Naive thymus-derived CD4-positive, alpha-beta T cell (primary cell): ENCODE measurements around the gene PCED1B. TPM values are rescaled to one million over a fixed set of nuclear protein-coding genes. Genes with fewer than 3 reads are reported as not detected.

Experiments used
- ATAC-seq: fragments of 150-1000 bp; cut with Tn5 transposase; 2 replicates; pipeline ENCODE4 v1.10.0; 2021; ENCODE audit warnings: mild to moderate bottlenecking, moderate library complexity
- CTCF ChIA-PET: fragments of 350-600 bp; sonication (Branson Sonifier 250); formaldehyde crosslinking; loops from one replicate; lab custom pipeline; 2021; ENCODE audit warnings: antibody characterized with exemption; lab: Charles Lee
- POLR2A ChIA-PET: fragments of 350-600 bp; sonication (Branson Sonifier 250); formaldehyde crosslinking; loops from one replicate; lab custom pipeline; 2021; ENCODE audit warnings: antibody characterized with exemption, inconsistent platforms; lab: Charles Lee
- DNase-seq, 9 donors: peaks; one replicate each; pipeline versions ENCODE4 v3.0.0 to v3.0.0-alpha.2; 2020 to 2022; ENCODE audit warnings: mixed read lengths in 1 of 9
- H3K27ac ChIP-seq: one replicate; pipeline ENCODE4 v1.7.0; 2013; ENCODE audit warnings: mild to moderate bottlenecking, low read depth, low read length, moderate library complexity
- H3K27me3 ChIP-seq, 2 donors: one replicate each; pipeline ENCODE4 v1.7.0; 2013; ENCODE audit warnings: low read length in 2 of 2, mild to moderate bottlenecking in 2 of 2, moderate library complexity in 2 of 2; ENCODE audit not compliant: control insufficient read depth in 2 of 2, insufficient read depth in 2 of 2
- H3K36me3 ChIP-seq, 3 experiments: 1 replicate in 2 of 3; 2 replicates in 1 of 3; pipeline ENCODE4 v1.7.0; 2013; ENCODE audit warnings: low read length in 3 of 3, mild to moderate bottlenecking in 3 of 3, moderate library complexity in 1 of 3; ENCODE audit not compliant: insufficient read depth in 3 of 3, control insufficient read depth in 2 of 3
- H3K4me1 ChIP-seq, 2 donors: one replicate each; pipeline ENCODE4 v1.7.0; 2013; ENCODE audit warnings: low read length in 2 of 2, mild to moderate bottlenecking in 2 of 2, moderate library complexity in 1 of 2; ENCODE audit not compliant: control insufficient read depth in 2 of 2, insufficient read depth in 2 of 2
- H3K4me3 ChIP-seq: 2 replicates; pipeline ENCODE4 v1.7.0; 2013; ENCODE audit warnings: mild to moderate bottlenecking, low read length
- H3K9me3 ChIP-seq, 3 experiments: 1 replicate in 2 of 3; 2 replicates in 1 of 3; pipeline ENCODE4 v1.7.0; 2013; ENCODE audit warnings: low read length in 3 of 3; ENCODE audit not compliant: control insufficient read depth in 2 of 3
- H3K27ac Mint-ChIP-seq, 9 donors: one replicate each; pipeline ENCODE4 v1.8.0; 2020 to 2022; ENCODE audit warnings: mixed read lengths in 9 of 9, mild to moderate bottlenecking in 8 of 9, moderate library complexity in 5 of 9, inconsistent platforms in 2 of 9
- H3K27me3 Mint-ChIP-seq, 5 donors: one replicate each; pipeline ENCODE4 v1.8.0; 2021 to 2022; ENCODE audit warnings: mixed read lengths in 5 of 5, mild to moderate bottlenecking in 1 of 5
- H3K36me3 Mint-ChIP-seq, 5 donors: one replicate each; pipeline ENCODE4 v1.8.0; 2020 to 2022; ENCODE audit warnings: mixed read lengths in 5 of 5, mild to moderate bottlenecking in 3 of 5, inconsistent platforms in 1 of 5
- H3K4me1 Mint-ChIP-seq, 7 donors: one replicate each; pipeline ENCODE4 v1.8.0; 2020 to 2022; ENCODE audit warnings: mixed read lengths in 7 of 7, mild to moderate bottlenecking in 3 of 7, inconsistent platforms in 1 of 7
- H3K4me3 Mint-ChIP-seq, 10 donors: one replicate each; pipeline ENCODE4 v1.8.0; 2020 to 2022; ENCODE audit warnings: mild to moderate bottlenecking in 10 of 10, mixed read lengths in 10 of 10, moderate library complexity in 6 of 10, inconsistent platforms in 2 of 10
- H3K9me3 Mint-ChIP-seq, 11 donors: one replicate each; pipeline ENCODE4 v1.8.0; 2020 to 2022; ENCODE audit warnings: mixed read lengths in 11 of 11, mild to moderate bottlenecking in 4 of 11, inconsistent platforms in 1 of 11, moderate library complexity in 1 of 11
- intact Hi-C, 2 donors: fragments of 100-400 bp; cut with micrococcal nuclease; formaldehyde crosslinking; loops; one replicate each; pipeline ENCODE4 v1.15.1; 2023
- polyA plus RNA-seq, 2 donors: library from polyadenylated mRNA; unstranded; fragments of 300-500 nt; fragmentation: Illumina TruSeq; gene quantifications; one replicate each; pipeline ENCODE4 v1.2.3, GENCODE V29; 2021
- total RNA-seq, 6 experiments: library from RNA in 5 of 6; stranded (reverse) in 5 of 6; gene quantifications; 1 replicate in 5 of 6; 2 replicates in 1 of 6; pipeline ENCODE4 v1.2.3 and lab custom pipeline; 2021 to 2026

PCED1B gene
- total and polyA plus RNA-seq, 7 experiments from 2014 or later = 41.4 to 147 (median 94.3) TPM

GRCh38 chr12:47207340-47207717 lies 127.9 kb downstream of the PCED1B start:
- Mint-ChIP-seq H3K27me3 (no peaks in the 10 kb centered on the region), H3K27ac (peak overlapping the region; percentile 41 to 98 (median 93)), H3K4me3 (peak overlapping the region; percentile 60 to 99 (median 84)), H3K4me1 (peaks cover 50 to 93% (median 75%) of the 10 kb centered on the region in 7 donors), H3K9me3 (no peaks in the 10 kb centered on the region), H3K36me3 (peaks cover 16 to 67% (median 63%) of the 10 kb centered on the region in 5 donors)
- H3K4me3 ChIP-seq = peak overlapping the region; percentile 42
- ChIA-PET POLR2A (interaction anchor here (0.6 to 4.0 kb wide), 27 partner anchors 9 to 617 kb away, joined by 3 to 36 read pairs (median 4); partner anchors contain the start of genes AMIGO2 and PCED1B), CTCF (interaction anchor here (0.6 to 2.0 kb wide), 11 partner anchors 9 to 190 kb away, joined by 3 to 18 read pairs (median 5); no protein-coding TSS in a partner anchor)
- H3K27ac ChIP-seq = peak overlapping the region; percentile 76
- DNase-seq (peak in 4 of 9 donors; percentile 27 to 49 (median 38)), ATAC-seq (peak; percentile 79)
- intact Hi-C loops = loop anchor here (1.0 to 2.0 kb wide), 5 partner anchors 8 to 15 kb away; no protein-coding TSS in a partner anchor
- H3K9me3 ChIP-seq = no peaks in the 10 kb centered on the region
- peaks cover 72 to 78% of the 10 kb centered on the region in 2 donors for H3K4me1 ChIP-seq
- peaks cover 26 to 42% (median 39%) of the 10 kb centered on the region in 3 experiments for H3K36me3 ChIP-seq
- no peaks in the 10 kb centered on the region for H3K27me3 ChIP-seq

GRCh38 chr12:47207829-47208248 lies 128.4 kb downstream of the PCED1B start:
- CTCF ChIA-PET = interaction anchor here (0.6 to 2.0 kb wide), 10 partner anchors 8 to 190 kb away, joined by 3 to 18 read pairs (median 5); no protein-coding TSS in a partner anchor
- POLR2A ChIA-PET = interaction anchor here (0.6 to 4.0 kb wide), 24 partner anchors 8 to 616 kb away, joined by 3 to 36 read pairs (median 5); partner anchors contain the start of genes AMIGO2 and PCED1B
- Mint-ChIP-seq H3K27me3 (no peaks in the 10 kb centered on the region), H3K36me3 (peaks cover 16 to 71% (median 64%) of the 10 kb centered on the region in 5 donors), H3K4me1 (peaks cover 50 to 90% (median 77%) of the 10 kb centered on the region in 7 donors), H3K9me3 (no peaks in the 10 kb centered on the region), H3K4me3 (peak overlapping the region; percentile 60 to 99 (median 84)), H3K27ac (peak overlapping the region; percentile 41 to 98 (median 93))
- H3K27ac ChIP-seq = peak overlapping the region; percentile 76
- ATAC-seq = peak; percentile 64
- intact Hi-C loops = loop anchor here (1.0 to 2.0 kb wide), 5 partner anchors 8 to 15 kb away; no protein-coding TSS in a partner anchor
- peaks cover 72 to 77% of the 10 kb centered on the region in 2 donors for H3K4me1 ChIP-seq
- no peaks in the 10 kb centered on the region for H3K9me3 ChIP-seq
- no peaks in the 10 kb centered on the region for H3K27me3 ChIP-seq
- peak overlapping the region; percentile 42 for H3K4me3 ChIP-seq
- peaks cover 26 to 42% (median 39%) of the 10 kb centered on the region in 3 experiments for H3K36me3 ChIP-seq
- peak in 6 of 9 donors; percentile 20 to 62 (median 55) for DNase-seq

- H3K27me3 Mint-ChIP-seq = no peaks in the 10 kb centered on the region
- POLR2A ChIA-PET = interaction anchor here (0.6 to 13.6 kb wide), 4 partner anchors 17 to 129 kb away, joined by 3 to 173 read pairs (median 20); partner anchors contain the start of genes AMIGO2 and PCED1B
- H3K9me3 Mint-ChIP-seq = no peaks in the 10 kb centered on the region
- intact Hi-C loops = no loop called here
- H3K4me3 Mint-ChIP-seq = peak overlapping the region; percentile 55 to 100 (median 94)
- peaks cover 26 to 42% (median 39%) of the 10 kb centered on the region in 3 experiments for H3K36me3 ChIP-seq
- H3K27me3 ChIP-seq = no peaks in the 10 kb centered on the region
- H3K27ac Mint-ChIP-seq = peak overlapping the region; percentile 41 to 98 (median 93)
- H3K4me3 ChIP-seq = peak overlapping the region; percentile 42
- DNase-seq (no peak), ATAC-seq (no peak)
- CTCF ChIA-PET = no interaction called here
- peaks cover 44 to 82% (median 74%) of the 10 kb centered on the region in 7 donors for H3K4me1 Mint-ChIP-seq
- no peaks in the 10 kb centered on the region for H3K9me3 ChIP-seq
- peaks cover 13 to 74% (median 66%) of the 10 kb centered on the region in 5 donors for H3K36me3 Mint-ChIP-seq
- H3K27ac ChIP-seq = peak overlapping the region; percentile 76
- peaks cover 68 to 70% of the 10 kb centered on the region in 2 donors for H3K4me1 ChIP-seq
Observed at GRCh38 chr12:47209014-47209413, 129.6 kb downstream of the PCED1B start.

GRCh38 chr12:47210776-47211175 lies 131.4 kb downstream of the PCED1B start:
- H3K36me3 ChIP-seq = peaks cover 14 to 31% (median 26%) of the 10 kb centered on the region in 3 experiments

GRCh38 chr12:47212701-47213039 lies 133.2 kb downstream of the PCED1B start:
- Mint-ChIP-seq H3K27me3 (peaks cover 0 to 4% (median 0%) of the 10 kb centered on the region in 5 donors), H3K36me3 (peaks cover 10 to 67% (median 56%) of the 10 kb centered on the region in 5 donors), H3K27ac (peak overlapping the region; percentile 89 to 98 (median 93)), H3K4me3 (peak overlapping the region; percentile 91 to 100 (median 98)), H3K4me1 (peaks cover 13 to 60% (median 37%) of the 10 kb centered on the region in 7 donors), H3K9me3 (no peaks in the 10 kb centered on the region)
- H3K27ac ChIP-seq = peak overlapping the region; percentile 76
- H3K9me3 ChIP-seq = no peaks in the 10 kb centered on the region
- intact Hi-C loops = loop anchor here (1.0 to 10.0 kb wide), 5 partner anchors 19 to 758 kb away; partner anchors contain the start of genes HDAC7 (in 1 of the 2) and RPAP3 (in 1 of the 2)
- H3K36me3 ChIP-seq = peaks cover 6 to 21% (median 20%) of the 10 kb centered on the region in 3 experiments
- no peaks in the 10 kb centered on the region for H3K27me3 ChIP-seq
- ATAC-seq (no peak), DNase-seq (no peak)
- POLR2A ChIA-PET = interaction anchor here (0.6 to 13.6 kb wide), 9 partner anchors 9 to 185 kb away, joined by 3 to 173 read pairs (median 6); partner anchors contain the start of genes AMIGO2 and PCED1B
- CTCF ChIA-PET = interaction anchor here (2.2 kb wide), 1 partner anchor 185 kb away, joined by 12 read pairs; no protein-coding TSS in a partner anchor
- peaks cover 34% of the 10 kb centered on the region in 2 donors for H3K4me1 ChIP-seq
- peak overlapping the region; percentile 80 for H3K4me3 ChIP-seq

More at GRCh38 chr12:47210776-47211175, 131.4 kb downstream of the PCED1B start:
- Histone ChIP-seq H3K4me1 (peaks cover 53% of the 10 kb centered on the region in 2 donors), H3K27ac (peak overlapping the region; percentile 76), H3K27me3 (no peaks in the 10 kb centered on the region), H3K9me3 (no peaks in the 10 kb centered on the region), H3K4me3 (peak overlapping the region; percentile 40)
- Mint-ChIP-seq H3K27ac (peak overlapping the region; percentile 41 to 98 (median 94)), H3K4me3 (peak overlapping the region; percentile 78 to 100 (median 98)), H3K36me3 (peaks cover 6 to 71% (median 64%) of the 10 kb centered on the region in 5 donors), H3K4me1 (peaks cover 28 to 75% (median 56%) of the 10 kb centered on the region in 7 donors), H3K27me3 (peaks cover 0 to 4% (median 0%) of the 10 kb centered on the region in 5 donors), H3K9me3 (no peaks in the 10 kb centered on the region)
- DNase-seq (no peak), ATAC-seq (no peak)
- intact Hi-C loops = loop anchor here (5.0 to 10.0 kb wide), 3 partner anchors 497 to 756 kb away; partner anchors contain the start of genes HDAC7 (in 1 of the 2) and RPAP3 (in 1 of the 2)
- CTCF ChIA-PET = interaction anchor here (0.6 to 2.2 kb wide), 9 partner anchors 10 to 197 kb away, joined by 3 to 12 read pairs (median 4); no protein-coding TSS in a partner anchor
- POLR2A ChIA-PET = interaction anchor here (0.7 to 13.6 kb wide), 15 partner anchors 8 to 1041 kb away, joined by 3 to 173 read pairs (median 5); partner anchors contain the start of genes AMIGO2 and PCED1B

GRCh38 chr12:47213396-47213795 lies 134.0 kb downstream of the PCED1B start:
- intact Hi-C loops = loop anchor here (5.0 to 10.0 kb wide), 3 partner anchors 494 to 759 kb away; partner anchors contain the start of genes HDAC7 (in 1 of the 2) and RPAP3 (in 1 of the 2)
- Mint-ChIP-seq H3K4me1 (peaks cover 10 to 60% (median 30%) of the 10 kb centered on the region in 7 donors), H3K27ac (peak overlapping the region; percentile 87 to 98 (median 93)), H3K27me3 (peaks cover 0 to 4% (median 0%) of the 10 kb centered on the region in 5 donors), H3K4me3 (peak overlapping the region; percentile 91 to 100 (median 98)), H3K9me3 (no peaks in the 10 kb centered on the region), H3K36me3 (peaks cover 10 to 69% (median 58%) of the 10 kb centered on the region in 5 donors)
- DNase-seq = no peak
- H3K4me3 ChIP-seq = peak overlapping the region; percentile 80
- ATAC-seq = no peak
- peaks cover 27% of the 10 kb centered on the region in 2 donors for H3K4me1 ChIP-seq
- H3K27ac ChIP-seq = peak overlapping the region; percentile 76
- ChIA-PET CTCF (interaction anchor here (0.6 to 1.4 kb wide), 5 partner anchors 20 to 145 kb away, joined by 3 read pairs; no protein-coding TSS in a partner anchor), POLR2A (interaction anchor here (0.6 to 13.6 kb wide), 16 partner anchors 8 to 195 kb away, joined by 3 to 173 read pairs (median 4); partner anchors contain the start of genes AMIGO2 and PCED1B)
- H3K9me3 ChIP-seq = no peaks in the 10 kb centered on the region
- no peaks in the 10 kb centered on the region for H3K27me3 ChIP-seq
- H3K36me3 ChIP-seq = peaks cover 6 to 19% (median 18%) of the 10 kb centered on the region in 3 experiments
